K562 (cell line): ENCODE data around the gene PRICKLE4. TPM values are rescaled to one million over a fixed set of nuclear protein-coding genes. Genes with fewer than 3 reads are reported as not detected.
A peak's percentile ranks its signal among the peaks of the same experiment; 100 is the strongest.

ENCODE experiments used
- ARID2 ChIP-seq: fragments of 450-650 bp; IDR thresholded peaks from 2 replicates; pipeline ENCODE4 v1.6.1; 2017; ENCODE audit warnings: antibody characterized with exemption, mild to moderate bottlenecking
- ASH1L ChIP-seq: fragments of 450-650 bp; IDR thresholded peaks from 2 replicates; pipeline ENCODE4 v1.6.1; 2018; ENCODE audit warnings: borderline replicate concordance, mild to moderate bottlenecking, low read depth; ENCODE audit not compliant: partially characterized antibody
- ATF7 ChIP-seq: fragments of 450-650 bp; IDR thresholded peaks from 2 replicates; pipeline ENCODE4 v1.7.1; 2014; ENCODE audit warnings: mild to moderate bottlenecking, moderate library complexity
- BCOR ChIP-seq: fragments of 450-650 bp; IDR thresholded peaks from 2 replicates; pipeline ENCODE4 v1.6.1; 2016
- HDAC1 ChIP-seq, 2 experiments: fragments of 450-650 bp; IDR thresholded peaks; 2 replicates each; pipeline ENCODE4 v1.6.1; 2016 to 2017; ENCODE audit warnings: inconsistent platforms in 1 of 2, mild to moderate bottlenecking in 1 of 2, moderate library complexity in 1 of 2
- HDAC2 ChIP-seq: fragments of 450-650 bp; IDR thresholded peaks from 2 replicates; pipeline ENCODE4 v1.6.1; 2016; ENCODE audit warnings: mild to moderate bottlenecking
- HNRNPH1 ChIP-seq: fragments of 200-400 bp; formaldehyde crosslinking; optimal IDR thresholded peaks from 2 replicates; pipeline ENCODE3; 2017; ENCODE audit warnings: low read depth, mild to moderate bottlenecking, low read length, moderate library complexity
- NFE2 ChIP-seq: IDR thresholded peaks from 2 replicates; pipeline ENCODE4 v1.6.1; 2014; ENCODE audit warnings: antibody characterized with exemption, low read depth
- POLR2B ChIP-seq: fragments of 450-650 bp; IDR thresholded peaks from 2 replicates; pipeline ENCODE4 v1.6.1; 2018; ENCODE audit warnings: low read depth; ENCODE audit not compliant: partially characterized antibody
- RBM25 ChIP-seq: fragments of 200-400 bp; formaldehyde crosslinking; IDR thresholded peaks from 2 replicates; pipeline ENCODE4 v1.6.1; 2018; ENCODE audit warnings: low read length, low read depth, moderate library complexity; ENCODE audit not compliant: severe bottlenecking
- SLC30A9 ChIP-seq: fragments of 250-450 bp; sonication (Bioruptor Pico); IDR thresholded peaks from 2 replicates; pipeline ENCODE4 v1.8.0; 2022; ENCODE audit warnings: mild to moderate bottlenecking, moderate library complexity
- SMARCA5 ChIP-seq: fragments of 450-650 bp; IDR thresholded peaks from 2 replicates; pipeline ENCODE4 v1.6.1; 2016
- polyA plus RNA-seq, 8 experiments: library from polyadenylated mRNA; depleted of rRNA in 4 of 8; stranded (reverse) in 5 of 8; unstranded in 3 of 8; fragments of >200 nt; fragmentation: Nextera tagmentation in 2 of 8; fragmentation: Illumina TruSeq in 1 of 8; extraction: Ambion mirVana in 2 of 8; extraction: Trizol in 1 of 8; gene quantifications; 2 replicates each; pipeline versions ENCODE4 v1.2.1 to v1.2.3, GENCODE V29; 2011 to 2014; ENCODE audit warnings: inconsistent platforms in 1 of 8, missing spikeins in 1 of 8
- total RNA-seq, 7 experiments: library from RNA; depleted of rRNA in 6 of 7; stranded (reverse); fragments of >200 nt in 6 of 7; fragmentation: Illumina TruSeq in 2 of 7; extraction: Trizol in 2 of 7; gene quantifications; 2 replicates each; pipeline versions ENCODE4 v1.2.1 to v1.2.3, GENCODE V29; 2011 to 2021; ENCODE audit warnings: low replicate concordance in 1 of 7
- TF ChIP-seq, protein P1 (sequence below), 2 experiments: fragments of 450-650 bp in 1 of 2; sonication (generic) in 1 of 2; formaldehyde crosslinking in 1 of 2; IDR thresholded peaks; 2 replicates each; pipeline versions ENCODE4 v1.7.1 to v1.9.0; 2016 to 2022; ENCODE audit warnings: inconsistent platforms in 1 of 2, mild to moderate bottlenecking in 1 of 2, missing genetic modification reagents in 1 of 2

PRICKLE4 gene
- total and polyA plus RNA-seq, 9 of the 15 experiments (the other 6 are each of a cell fraction or from before 2014, with no cell fraction given) = 0.20 to 0.32 (median 0.27) TPM; not detected in 6

DNA sequence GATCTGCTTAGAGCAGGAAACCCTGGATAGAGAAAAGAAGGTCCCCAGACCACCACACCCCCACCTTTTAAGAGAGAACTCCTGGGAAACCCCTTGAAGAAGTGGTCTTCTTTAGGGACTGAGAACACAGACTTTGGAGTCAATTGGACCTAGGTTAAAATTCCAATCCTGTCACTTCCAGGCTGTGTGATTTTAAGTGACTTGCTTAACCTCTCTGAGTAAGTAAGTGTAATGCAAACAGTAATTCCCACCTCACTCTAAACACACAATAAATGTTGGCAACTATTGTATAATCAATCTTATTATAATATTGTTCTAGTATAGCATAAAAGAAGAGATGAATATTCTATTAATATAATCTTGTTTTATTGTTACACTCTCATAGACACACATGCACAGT lies 48.4 kb upstream of the PRICKLE4 start (continued):
- TF ChIP-seq, protein P1, sequence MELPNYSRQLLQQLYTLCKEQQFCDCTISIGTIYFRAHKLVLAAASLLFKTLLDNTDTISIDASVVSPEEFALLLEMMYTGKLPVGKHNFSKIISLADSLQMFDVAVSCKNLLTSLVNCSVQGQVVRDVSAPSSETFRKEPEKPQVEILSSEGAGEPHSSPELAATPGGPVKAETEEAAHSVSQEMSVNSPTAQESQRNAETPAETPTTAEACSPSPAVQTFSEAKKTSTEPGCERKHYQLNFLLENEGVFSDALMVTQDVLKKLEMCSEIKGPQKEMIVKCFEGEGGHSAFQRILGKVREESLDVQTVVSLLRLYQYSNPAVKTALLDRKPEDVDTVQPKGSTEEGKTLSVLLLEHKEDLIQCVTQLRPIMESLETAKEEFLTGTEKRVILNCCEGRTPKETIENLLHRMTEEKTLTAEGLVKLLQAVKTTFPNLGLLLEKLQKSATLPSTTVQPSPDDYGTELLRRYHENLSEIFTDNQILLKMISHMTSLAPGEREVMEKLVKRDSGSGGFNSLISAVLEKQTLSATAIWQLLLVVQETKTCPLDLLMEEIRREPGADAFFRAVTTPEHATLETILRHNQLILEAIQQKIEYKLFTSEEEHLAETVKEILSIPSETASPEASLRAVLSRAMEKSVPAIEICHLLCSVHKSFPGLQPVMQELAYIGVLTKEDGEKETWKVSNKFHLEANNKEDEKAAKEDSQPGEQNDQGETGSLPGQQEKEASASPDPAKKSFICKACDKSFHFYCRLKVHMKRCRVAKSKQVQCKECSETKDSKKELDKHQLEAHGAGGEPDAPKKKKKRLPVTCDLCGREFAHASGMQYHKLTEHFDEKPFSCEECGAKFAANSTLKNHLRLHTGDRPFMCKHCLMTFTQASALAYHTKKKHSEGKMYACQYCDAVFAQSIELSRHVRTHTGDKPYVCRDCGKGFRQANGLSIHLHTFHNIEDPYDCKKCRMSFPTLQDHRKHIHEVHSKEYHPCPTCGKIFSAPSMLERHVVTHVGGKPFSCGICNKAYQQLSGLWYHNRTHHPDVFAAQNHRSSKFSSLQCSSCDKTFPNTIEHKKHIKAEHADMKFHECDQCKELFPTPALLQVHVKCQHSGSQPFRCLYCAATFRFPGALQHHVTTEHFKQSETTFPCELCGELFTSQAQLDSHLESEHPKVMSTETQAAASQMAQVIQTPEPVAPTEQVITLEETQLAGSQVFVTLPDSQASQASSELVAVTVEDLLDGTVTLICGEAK (IDR thresholded peaks at IDR 0.05) = no peak
- TF ChIP-seq, protein P1 (CRISPR knock-in tag; IDR thresholded peaks at IDR 0.05) = no peak
- no peak for TF ChIP-seq POLR2B
- peak; percentile 90 for TF ChIP-seq RBM25
- TF ChIP-seq ATF7 = no peak
- peak; percentile 94 for TF ChIP-seq BCOR
- TF ChIP-seq HDAC1 (IDR thresholded peaks at IDR 0.05) = no peak
- TF ChIP-seq HDAC2 = 0 out of 2 replicates have a peak, but pooled peaks have one; percentile 41
- TF ChIP-seq HNRNPH1 = no peak
- no peak for TF ChIP-seq ASH1L
- no peak for TF ChIP-seq SLC30A9 (CRISPR knock-in tag)
- TF ChIP-seq NFE2 = no peak
- TF ChIP-seq ARID2 = no peak
- 0 out of 2 replicates have a peak, but pooled peaks have one; percentile 55 for TF ChIP-seq SMARCA5
